HepG2 (cell line): ENCODE results near the gene RPS6KB2. TPM values are rescaled to one million over a fixed set of nuclear protein-coding genes. Genes with fewer than 3 reads are reported as not detected.

Experiments used
- AGO2 ChIP-seq: fragments of 200-400 bp; formaldehyde crosslinking; optimal IDR thresholded peaks from 2 replicates; pipeline ENCODE3; 2017; ENCODE audit warnings: mild to moderate bottlenecking, low read depth, low read length, moderate library complexity
- CENPX ChIP-seq: sonication (generic); formaldehyde crosslinking; IDR thresholded peaks from 2 replicates; pipeline ENCODE4 v1.9.0; 2021; ENCODE audit warnings: mild to moderate bottlenecking, missing genetic modification reagents, moderate library complexity
- FLYWCH1 ChIP-seq: sonication (generic); formaldehyde crosslinking; IDR thresholded peaks from 2 replicates; pipeline ENCODE4 v1.8.1; 2023; ENCODE audit warnings: mild to moderate bottlenecking, missing genetic modification reagents
- GFI1 ChIP-seq: sonication (generic); formaldehyde crosslinking; IDR thresholded peaks from 2 replicates; pipeline ENCODE4 v1.5.0; 2020; ENCODE audit warnings: missing genetic modification reagents, mild to moderate bottlenecking, borderline replicate concordance
- HNRNPK ChIP-seq: fragments of 200-400 bp; formaldehyde crosslinking; IDR thresholded peaks from 2 replicates; pipeline ENCODE4 v1.6.1; 2018; ENCODE audit warnings: low read length, low read depth, moderate library complexity, mild to moderate bottlenecking; ENCODE audit not compliant: poor library complexity, severe bottlenecking
- HOXA9 ChIP-seq: sonication (generic); formaldehyde crosslinking; IDR thresholded peaks from 2 replicates; pipeline ENCODE4 v1.8.1; 2022; ENCODE audit warnings: missing genetic modification reagents, mild to moderate bottlenecking, moderate library complexity, borderline replicate concordance
- IRF2 ChIP-seq: IDR thresholded peaks from 2 replicates; pipeline ENCODE4 v1.6.1; 2018; ENCODE audit warnings: missing genetic modification reagents, missing compliant biosample characterization
- KMT2B ChIP-seq: IDR thresholded peaks from 2 replicates; pipeline ENCODE4 v1.6.1; 2016; ENCODE audit warnings: missing genetic modification reagents, missing compliant biosample characterization
- MTA3 ChIP-seq: sonication (generic); formaldehyde crosslinking; IDR thresholded peaks from 2 replicates; pipeline ENCODE4 v1.4.0; 2020; ENCODE audit warnings: missing genetic modification reagents
- RERE ChIP-seq: IDR thresholded peaks from 2 replicates; pipeline ENCODE4 v1.6.1; 2016; ENCODE audit warnings: low read depth, missing genetic modification reagents, missing compliant biosample characterization
- REXO4 ChIP-seq: sonication (generic); formaldehyde crosslinking; IDR thresholded peaks from 2 replicates; pipeline ENCODE4 v1.8.0; 2022; ENCODE audit warnings: missing genetic modification reagents, mild to moderate bottlenecking, borderline replicate concordance
- SOX5 ChIP-seq: IDR thresholded peaks from 2 replicates; pipeline ENCODE4 v1.6.1; 2016; ENCODE audit warnings: borderline replicate concordance
- SP2 ChIP-seq: sonication (generic); formaldehyde crosslinking; IDR thresholded peaks from 2 replicates; pipeline ENCODE4 v1.5.1; 2020; ENCODE audit warnings: mild to moderate bottlenecking, missing genetic modification reagents
- ZBTB1 ChIP-seq: sonication (generic); formaldehyde crosslinking; IDR thresholded peaks from 2 replicates; pipeline ENCODE4 v1.4.0; 2020; ENCODE audit warnings: missing genetic modification reagents, borderline replicate concordance
- ZBTB14 ChIP-seq: sonication (generic); formaldehyde crosslinking; IDR thresholded peaks from 2 replicates; pipeline ENCODE4 v1.4.0; 2020; ENCODE audit warnings: missing genetic modification reagents
- ZFX ChIP-seq: sonication (generic); formaldehyde crosslinking; IDR thresholded peaks from 2 replicates; pipeline ENCODE4 v1.4.0; 2020; ENCODE audit warnings: mild to moderate bottlenecking, low read depth, missing genetic modification reagents, moderate library complexity
- ZFY ChIP-seq: sonication (generic); formaldehyde crosslinking; IDR thresholded peaks from 2 replicates; pipeline ENCODE4 v1.4.0; 2020; ENCODE audit warnings: missing genetic modification reagents
- ZMYM4 ChIP-seq: sonication (generic); formaldehyde crosslinking; IDR thresholded peaks from 2 replicates; pipeline ENCODE4 v1.8.1; 2023; ENCODE audit warnings: mild to moderate bottlenecking, missing genetic modification reagents
- ZNF124 ChIP-seq: sonication (generic); formaldehyde crosslinking; IDR thresholded peaks from 2 replicates; pipeline ENCODE4 v1.4.0; 2020; ENCODE audit warnings: missing genetic modification reagents
- ZNF343 ChIP-seq: sonication (generic); formaldehyde crosslinking; IDR thresholded peaks from 2 replicates; pipeline ENCODE4 v1.4.0; 2020; ENCODE audit warnings: mild to moderate bottlenecking, missing genetic modification reagents
- ZNF430 ChIP-seq: sonication (generic); formaldehyde crosslinking; IDR thresholded peaks from 2 replicates; pipeline ENCODE4 v1.9.0; 2021; ENCODE audit warnings: mild to moderate bottlenecking, missing genetic modification reagents
- ZNF431 ChIP-seq: sonication (generic); formaldehyde crosslinking; IDR thresholded peaks from 2 replicates; pipeline ENCODE4 v1.9.0; 2022; ENCODE audit warnings: missing genetic modification reagents, low read depth, mild to moderate bottlenecking, borderline replicate concordance
- ZNF451 ChIP-seq: sonication (generic); formaldehyde crosslinking; IDR thresholded peaks from 2 replicates; pipeline ENCODE4 v1.5.0; 2020; ENCODE audit warnings: mild to moderate bottlenecking, missing genetic modification reagents
- ZNF530 ChIP-seq: sonication (generic); formaldehyde crosslinking; IDR thresholded peaks from 2 replicates; pipeline ENCODE4 v1.5.0; 2020; ENCODE audit warnings: low read depth, mild to moderate bottlenecking, missing genetic modification reagents
- polyA plus RNA-seq, 8 experiments: library from polyadenylated mRNA; depleted of rRNA in 3 of 8; stranded (reverse) in 7 of 8; unstranded in 1 of 8; fragments of >200 nt; fragmentation: Illumina TruSeq in 4 of 8; extraction: Trizol in 4 of 8; gene quantifications; 2 replicates each; pipeline versions ENCODE4 v1.2.1 to v1.2.3, GENCODE V29; 2011 to 2016; ENCODE audit warnings: low read depth in 4 of 8, missing spikeins in 1 of 8, mixed read lengths in 1 of 8; ENCODE audit not compliant: insufficient read depth in 1 of 8
- total RNA-seq, 5 experiments: library from RNA; depleted of rRNA; stranded (reverse); fragments of >200 nt; fragmentation: Illumina TruSeq; extraction: Trizol; gene quantifications; 2 replicates each; pipeline ENCODE4 v1.2.3, GENCODE V29; 2016; ENCODE audit warnings: low read depth in 1 of 5

Gene RPS6KB2
- total and polyA plus RNA-seq, 2 of the 13 experiments (the other 11 are each of a cell fraction or from before 2014, with no cell fraction given), result 52.9 to 54.8 TPM

- peak; percentile 35 for TF ChIP-seq HNRNPK
- TF ChIP-seq KMT2B (CRISPR knock-in tag), result peak; percentile 85
- TF ChIP-seq ZNF451 (CRISPR knock-in tag), result 0 out of 2 replicates have a peak, but pooled peaks have one; percentile 26
- no peak for TF ChIP-seq ZNF430
- TF ChIP-seq ZFX, result peak; percentile 94
- peak; percentile 53 for TF ChIP-seq ZMYM4 (CRISPR knock-in tag)
- no peak for TF ChIP-seq CENPX (CRISPR knock-in tag)
- no peak for TF ChIP-seq MTA3 (CRISPR knock-in tag)
- no peak for TF ChIP-seq FLYWCH1
- no peak for TF ChIP-seq ZNF343
- no peak for TF ChIP-seq REXO4
- TF ChIP-seq GFI1 (CRISPR knock-in tag), result no peak
- peak; percentile 94 for TF ChIP-seq ZFY
- peak; percentile 98 for TF ChIP-seq IRF2 (CRISPR knock-in tag)
- no peak for TF ChIP-seq ZBTB1 (CRISPR knock-in tag)
- no peak for TF ChIP-seq RERE
- TF ChIP-seq ZBTB14 (CRISPR knock-in tag), result peak; percentile 59; the same call in 1 of the 2 replicates
- no peak for TF ChIP-seq HOXA9 (CRISPR knock-in tag)
- TF ChIP-seq ZNF431 (CRISPR knock-in tag), result peak; percentile 61; the same call in 1 of the 2 replicates
- peak; percentile 76; the same call in 1 of the 2 replicates for TF ChIP-seq ZNF124 (CRISPR knock-in tag)
- TF ChIP-seq AGO2, result peak; percentile 33
- TF ChIP-seq SOX5, result peak; percentile 47; the same call in 1 of the 2 replicates
- peak; percentile 27; the same call in 1 of the 2 replicates for TF ChIP-seq SP2 (CRISPR knock-in tag)
- no peak for TF ChIP-seq ZNF530 (CRISPR knock-in tag)
Measured at GRCh38 chr11:67428052-67429001, at the start of gene RPS6KB2 (continued).
